HG03558 (cell line): ENCODE measurements around the gene SLC47A1.
"Not testable (repeated sequence)": the region's sequence is repeated elsewhere in the genome, so short reads cannot be mapped to it uniquely, and the experiment has no call there.

Experiments
- ATAC-seq: cut with Tn5 transposase; IDR thresholded peaks from one replicate; pipeline ENCODE4 v1.9.1; 2021; ENCODE audit warnings: moderate number of reproducible peaks; ENCODE audit not compliant: unreplicated experiment; ENCODE audit errors: extremely low read depth

SLC47A1 gene

GRCh38 chr17:19551165-19551564 is 17.5 kb downstream of the SLC47A1 start:
- ATAC-seq, result no peak

DNA sequence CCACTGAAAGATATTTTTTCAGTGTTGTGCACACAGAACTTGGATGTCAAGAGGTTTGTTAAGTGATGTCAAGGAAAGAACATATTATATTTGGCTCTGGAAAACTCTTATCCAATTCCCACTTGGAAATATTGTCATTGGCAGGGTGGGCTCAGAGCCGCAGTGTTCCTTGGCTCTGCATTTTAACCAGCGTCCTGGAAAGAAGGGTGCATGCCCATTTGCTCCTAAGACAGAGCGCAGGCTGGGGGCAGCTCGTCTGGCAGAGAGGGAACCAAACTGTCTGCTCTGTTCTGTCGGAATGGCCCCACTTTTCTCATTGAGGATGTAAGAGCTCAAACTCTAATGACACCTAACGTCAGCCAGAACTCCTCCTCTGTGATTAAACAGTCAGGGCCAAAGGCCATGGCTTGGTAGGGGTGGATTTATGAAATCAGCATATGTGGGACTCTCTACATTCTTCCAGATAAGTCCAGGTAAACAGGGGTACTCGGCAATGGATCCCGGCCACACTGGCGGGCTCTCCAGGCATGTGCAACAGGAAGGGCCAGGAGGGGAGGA is 18.0 kb downstream of the SLC47A1 start:
- no peak for ATAC-seq

GRCh38 chr17:19553036-19553435 is 19.4 kb downstream of the SLC47A1 start:
- no peak for ATAC-seq

- no peak for ATAC-seq
Observed at GRCh38 chr17:19554393-19554792, 20.7 kb downstream of the SLC47A1 start.

DNA sequence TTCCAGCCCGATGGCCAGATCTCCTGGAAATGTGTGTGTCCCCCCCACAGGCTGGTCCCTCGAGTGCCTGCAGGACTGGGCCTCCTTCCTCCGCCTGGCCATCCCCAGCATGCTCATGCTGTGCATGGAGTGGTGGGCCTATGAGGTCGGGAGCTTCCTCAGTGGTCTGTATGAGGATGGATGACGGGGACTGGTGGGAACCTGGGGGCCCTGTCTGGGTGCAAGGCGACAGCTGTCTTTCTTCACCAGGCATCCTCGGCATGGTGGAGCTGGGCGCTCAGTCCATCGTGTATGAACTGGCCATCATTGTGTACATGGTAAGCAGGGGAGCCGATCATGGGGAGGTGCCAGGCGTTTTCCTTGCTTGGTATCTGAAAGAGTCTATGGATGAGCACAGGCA is 22.1 kb downstream of the SLC47A1 start:
- ATAC-seq, result no peak

GRCh38 chr17:19558946-19559345 is 25.3 kb downstream of the SLC47A1 start:
- ATAC-seq, result no peak

DNA sequence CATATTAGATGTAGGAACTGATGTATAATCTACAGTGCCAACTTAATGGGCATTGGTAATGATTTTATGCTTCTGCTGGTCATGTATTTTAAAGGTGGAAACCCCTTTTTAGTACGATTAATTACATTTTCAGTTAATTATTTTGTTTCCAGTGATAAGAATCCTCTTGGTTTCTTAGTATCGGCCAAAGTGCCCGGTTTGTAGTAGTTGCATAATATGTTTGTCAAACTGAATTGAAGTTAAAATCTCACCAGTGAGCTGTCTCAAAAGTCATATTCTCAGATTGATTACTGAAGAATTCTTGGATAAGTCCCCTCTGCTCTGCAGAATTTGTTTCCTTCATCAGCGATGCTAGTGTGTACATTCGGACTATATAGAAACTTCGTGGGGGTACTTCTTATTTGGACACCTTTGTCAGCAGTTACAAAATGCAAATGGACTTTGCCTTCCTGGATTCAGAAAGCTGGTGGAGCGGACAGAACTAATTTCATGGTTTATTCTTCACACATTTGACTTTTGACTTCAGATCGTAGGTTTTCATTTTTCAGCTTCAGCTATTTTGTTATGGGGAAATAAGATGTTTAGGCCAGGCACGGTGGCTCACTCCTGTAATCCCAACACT is 28.2 kb downstream of the SLC47A1 start:
- ATAC-seq, result no peak

- no peak for ATAC-seq
Observed at GRCh38 chr17:19565817-19566575, 32.3 kb downstream of the SLC47A1 start.

GRCh38 chr17:19567216-19568015 is 33.8 kb downstream of the SLC47A1 start:
- no peak for ATAC-seq

GRCh38 chr17:19568016-19568350 is 34.3 kb downstream of the SLC47A1 start:
- ATAC-seq, result no peak

DNA sequence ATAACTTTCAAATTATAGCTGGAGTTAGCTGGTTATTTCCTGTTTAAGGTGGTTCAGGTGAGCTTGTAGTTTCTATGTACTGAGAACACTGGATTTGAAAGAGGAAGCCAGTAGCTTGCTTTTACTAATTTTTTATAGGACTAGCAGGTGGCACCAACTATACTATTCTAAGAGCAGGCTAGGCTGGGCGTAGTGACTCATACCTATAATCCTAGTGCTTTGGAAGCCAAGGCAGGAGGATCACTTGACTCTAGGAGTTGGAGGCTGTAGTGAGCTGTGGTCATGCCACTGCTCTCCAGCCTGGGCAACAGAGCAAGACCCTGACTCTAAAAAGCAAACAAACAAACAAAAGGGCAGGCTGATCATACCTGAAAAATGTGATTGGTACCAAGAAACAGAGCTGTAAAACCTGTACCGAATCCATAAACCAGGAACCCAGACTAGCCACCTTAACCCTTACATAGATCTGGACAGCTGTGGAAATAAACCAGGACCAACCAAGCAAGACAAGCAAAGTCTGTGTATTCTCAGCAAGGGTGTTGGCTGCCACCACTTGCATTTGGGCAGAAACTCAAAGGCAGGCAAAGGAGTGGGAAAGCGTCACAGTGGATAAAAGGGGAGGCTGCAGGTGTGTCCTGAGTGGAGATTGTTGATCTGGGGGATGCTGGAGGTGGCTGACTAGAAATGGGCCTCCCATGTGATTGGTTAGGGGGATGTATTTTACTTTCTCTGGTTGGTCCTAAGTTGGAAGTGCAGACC is 36.3 kb downstream of the SLC47A1 start:
- ATAC-seq, result no peak

GRCh38 chr17:19570544-19571062 is 36.9 kb downstream of the SLC47A1 start:
- ATAC-seq, result no peak

- ATAC-seq, result no peak
Observed at GRCh38 chr17:19573075-19573474, 39.4 kb downstream of the SLC47A1 start.

- ATAC-seq, result no peak
Observed at GRCh38 chr17:19574956-19575355, 41.3 kb downstream of the SLC47A1 start.

- no peak for ATAC-seq
Observed at GRCh38 chr17:19578545-19578944, 44.9 kb downstream of the SLC47A1 start.

DNA sequence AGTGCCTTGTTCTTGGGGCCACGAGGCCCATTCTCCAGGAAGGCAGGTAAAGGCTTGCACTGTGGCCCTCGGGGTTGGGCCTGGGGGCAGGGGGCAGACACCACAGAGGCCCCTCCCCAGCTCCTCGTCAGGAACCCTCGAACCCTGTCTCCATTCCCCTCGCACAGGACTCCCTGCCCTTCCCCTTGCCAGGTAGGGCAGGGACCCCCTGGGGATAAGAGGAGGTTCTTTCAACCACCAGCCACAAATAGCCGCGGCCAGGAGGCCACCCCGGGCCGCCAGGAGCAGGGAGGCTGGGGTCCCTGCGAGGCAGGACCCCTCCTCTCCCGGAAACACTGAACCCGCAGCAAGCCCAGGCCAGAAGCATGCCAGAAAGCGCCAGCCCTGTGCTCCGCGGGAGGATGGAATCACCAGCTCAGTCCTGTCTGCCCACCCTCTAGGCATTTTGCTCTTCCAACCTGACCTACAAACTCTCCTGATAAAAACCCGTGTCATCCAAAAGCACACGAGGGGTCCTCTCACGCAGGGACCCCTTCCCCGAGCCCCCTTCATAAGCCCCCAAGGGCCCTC is 45.6 kb downstream of the SLC47A1 start:
- no peak for ATAC-seq

GRCh38 chr17:19579867-19580565 is 46.4 kb downstream of the SLC47A1 start:
- ATAC-seq, result no peak

GRCh38 chr17:19580566-19580920 is 46.9 kb downstream of the SLC47A1 start:
- not testable (repeated sequence) for ATAC-seq

GRCh38 chr17:19582152-19582551 is 48.5 kb downstream of the SLC47A1 start:
- not testable (repeated sequence) for ATAC-seq
